ENCODE results near the gene KRT7. TPM values are rescaled to one million over a fixed set of nuclear protein-coding genes. Genes with fewer than 3 reads are reported as not detected.

The KRT7 gene
- total and polyA plus RNA-seq, 2 donors (not counting 3 experiments of a cell fraction or from before 2014, with no cell fraction given), result 120 to 293 TPM

DNA sequence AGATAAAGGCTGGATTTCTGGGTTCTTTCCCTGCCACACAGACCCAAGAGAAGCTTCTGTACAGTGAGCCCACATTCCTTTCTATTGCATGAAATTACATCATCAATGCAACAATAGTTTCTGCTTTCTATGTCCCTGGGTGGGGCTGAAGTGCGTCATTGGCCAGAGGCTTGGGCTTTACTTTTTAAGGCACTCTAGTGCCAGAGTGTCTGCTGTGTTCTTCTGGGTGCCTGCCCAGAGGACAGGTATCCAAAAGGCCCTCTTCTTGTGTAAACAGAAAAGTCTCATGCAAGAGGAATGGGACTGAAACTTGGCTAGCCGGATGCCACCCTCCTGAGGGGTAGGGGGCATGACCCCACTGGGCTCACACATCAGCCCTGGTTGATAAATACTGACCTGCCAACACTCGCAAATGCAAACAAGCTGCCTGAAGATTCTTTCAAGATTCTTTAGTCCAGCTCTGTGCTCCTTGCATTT is 47.3 kb downstream of the KRT7 start:
- H3K36me3 ChIP-seq (ENCODE audit: control insufficient read depth in 2 of 2, extremely low read depth in 1 of 2, insufficient read depth in 2 of 2, low read length in 2 of 2), result no peaks in the 10 kb centered on the region
- no peak overlapping the region for H3K4me2 ChIP-seq (ENCODE audit: insufficient read depth, low read length)
- intact Hi-C loops (cut with micrococcal nuclease), result no loop called here
- peaks cover 0 to 2% of the 10 kb centered on the region in 2 experiments for H3K27me3 ChIP-seq (ENCODE audit: control insufficient read depth in 2 of 2, insufficient read depth in 2 of 2, low read length in 2 of 2)
- no peak for FAIRE-seq
- H3K79me2 ChIP-seq (ENCODE audit: control insufficient read depth, insufficient read depth, low read length), result no peaks in the 10 kb centered on the region
- no peak overlapping the region for H3K4me3 ChIP-seq (replicated peaks in 1 of 3; ENCODE audit: insufficient read depth in 1 of 3, low read depth in 1 of 3, low read length in 3 of 3)
- no peaks in the 10 kb centered on the region for H4K20me1 ChIP-seq (replicated peaks; ENCODE audit: control insufficient read depth, extremely low read depth, insufficient read depth, low read length)
- peak; percentile 11 for DNase-seq (ENCODE audit: low read depth, low spot score)
- ChIA-PET POLR2A (no interaction called here), CTCF (interaction anchor here (0.6 to 3.7 kb wide), 16 partner anchors 9 to 668 kb away, joined by 3 to 28 read pairs (median 4); no protein-coding TSS in a partner anchor)
- H2AFZ ChIP-seq (ENCODE audit: low read depth, low read length), result no peak overlapping the region
- H3K9me1 ChIP-seq (replicated peaks; ENCODE audit: control insufficient read depth, extremely low read depth, insufficient read depth, low read length), result no peaks in the 10 kb centered on the region
- no TSS peak for BruUV-seq (replicated peaks)
- no peak overlapping the region for H3K27ac ChIP-seq (ENCODE audit: insufficient read depth, low read depth, low read length)
- no peak overlapping the region for H3K9ac ChIP-seq (replicated peaks; ENCODE audit: extremely low read depth, insufficient read depth, low read length)
- dilution Hi-C loops (cut with MboI; ENCODE audit: extremely low pct_ligation_motif_present, low sequenced_read_pairs), result no loop called here
- TF ChIP-seq JUN (IDR thresholded peaks at IDR 0.05; ENCODE audit: borderline replicate concordance, insufficient read depth, insufficient read length, low read depth) (no peak), POLR2A (IDR thresholded peaks at IDR 0.05; ENCODE audit: low read depth, low read length) (no peak), MYC (IDR thresholded peaks at IDR 0.05; ENCODE audit: low read depth, low read length) (no peak), EZH2 (IDR thresholded peaks at IDR 0.05; ENCODE audit: borderline replicate concordance, low read depth, low read length, severe bottlenecking) (no peak), GATA2 (IDR thresholded peaks at IDR 0.05; ENCODE audit: insufficient read depth, insufficient read length, low read depth, low read length) (no peak), POLR2AphosphoS5 (IDR thresholded peaks at IDR 0.05; ENCODE audit: insufficient read depth, low read depth, low read length) (no peak), FOS (IDR thresholded peaks at IDR 0.05; ENCODE audit: borderline replicate concordance, insufficient read depth, low read length) (no peak)
- TF ChIP-seq, protein P1, sequence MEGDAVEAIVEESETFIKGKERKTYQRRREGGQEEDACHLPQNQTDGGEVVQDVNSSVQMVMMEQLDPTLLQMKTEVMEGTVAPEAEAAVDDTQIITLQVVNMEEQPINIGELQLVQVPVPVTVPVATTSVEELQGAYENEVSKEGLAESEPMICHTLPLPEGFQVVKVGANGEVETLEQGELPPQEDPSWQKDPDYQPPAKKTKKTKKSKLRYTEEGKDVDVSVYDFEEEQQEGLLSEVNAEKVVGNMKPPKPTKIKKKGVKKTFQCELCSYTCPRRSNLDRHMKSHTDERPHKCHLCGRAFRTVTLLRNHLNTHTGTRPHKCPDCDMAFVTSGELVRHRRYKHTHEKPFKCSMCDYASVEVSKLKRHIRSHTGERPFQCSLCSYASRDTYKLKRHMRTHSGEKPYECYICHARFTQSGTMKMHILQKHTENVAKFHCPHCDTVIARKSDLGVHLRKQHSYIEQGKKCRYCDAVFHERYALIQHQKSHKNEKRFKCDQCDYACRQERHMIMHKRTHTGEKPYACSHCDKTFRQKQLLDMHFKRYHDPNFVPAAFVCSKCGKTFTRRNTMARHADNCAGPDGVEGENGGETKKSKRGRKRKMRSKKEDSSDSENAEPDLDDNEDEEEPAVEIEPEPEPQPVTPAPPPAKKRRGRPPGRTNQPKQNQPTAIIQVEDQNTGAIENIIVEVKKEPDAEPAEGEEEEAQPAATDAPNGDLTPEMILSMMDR (IDR thresholded peaks at IDR 0.05; ENCODE audit: extremely low read depth in 1 of 2, insufficient read depth in 1 of 2, low read depth in 1 of 2, low read length in 2 of 2), result no peak
- peaks cover 3% of the 10 kb centered on the region for H3K4me1 ChIP-seq (ENCODE audit: control insufficient read depth, extremely low read depth, insufficient read depth, low read length)
- no peaks in the 10 kb centered on the region for H3K9me3 ChIP-seq (replicated peaks; ENCODE audit: control insufficient read depth, insufficient read depth, low read length)
